A549 (cell line): ENCODE data around the gene IL23R. TPM values are rescaled to one million over a fixed set of nuclear protein-coding genes. Genes with fewer than 3 reads are reported as not detected.

ENCODE experiments used
- ATAC-seq, 2 experiments: fragments of 200-7000 bp in 1 of 2; fragments of >200 bp in 1 of 2; cut with Nextera tagmentation in 1 of 2; cut with Tn5 transposase in 1 of 2; 3 replicates each; pipeline versions ENCODE4 v1.8.0 to v1.9.1; 2018 to 2020; ENCODE audit warnings: mild to moderate bottlenecking in 1 of 2, moderate library complexity in 1 of 2
- CTCF ChIA-PET: fragments of 300-600 bp; sonication (Branson Sonifier 250); formaldehyde crosslinking; extraction: SDS; loops from one replicate; lab custom pipeline; 2021; ENCODE audit warnings: antibody characterized with exemption, inconsistent platforms; lab: Yijun Ruan, JAX
- POLR2A ChIA-PET: fragments of 350-600 bp; formaldehyde crosslinking; extraction: SDS; loops from one replicate; lab custom pipeline; 2021; ENCODE audit warnings: antibody characterized with exemption, inconsistent platforms; lab: Yijun Ruan, JAX
- DNase-seq, 2 experiments: peaks; one replicate each; pipeline versions ENCODE4 v3.0.0 to v3.0.0-alpha.2; 2011 to 2016; ENCODE audit warnings: low read depth in 1 of 2, low spot score in 1 of 2
- FAIRE-seq: peaks from 2 replicates; lab custom pipeline; 2011; peaks lifted over from hg19 to GRCh38; lab: Jason Lieb, UNC
- H3K27ac ChIP-seq, 2 experiments: fragments of >200 bp; sonication (Bioruptor Twin); formaldehyde crosslinking; 3 replicates each; pipeline ENCODE4 v1.5.1; 2016 to 2017
- H3K4me1 ChIP-seq: fragments of >200 bp; sonication (Bioruptor Twin); formaldehyde crosslinking; 3 replicates; pipeline ENCODE4 v1.6.1; 2016
- H3K4me2 ChIP-seq: fragments of >200 bp; sonication (Bioruptor Twin); formaldehyde crosslinking; 3 replicates; pipeline ENCODE4 v1.6.1; 2016
- H3K4me3 ChIP-seq: fragments of >200 bp; sonication (Bioruptor Twin); formaldehyde crosslinking; 3 replicates; pipeline ENCODE4 v1.5.1; 2016
- H3K9me3 ChIP-seq: fragments of >200 bp; sonication (Bioruptor Twin); formaldehyde crosslinking; 3 replicates; pipeline ENCODE4 v1.6.1; 2016
- ATOH8 ChIP-seq: fragments of 250-450 bp; sonication (Bioruptor Pico); IDR thresholded peaks from 2 replicates; pipeline ENCODE4 v1.5.0; 2020; ENCODE audit warnings: low read depth, mild to moderate bottlenecking, moderate library complexity
- CBX8 ChIP-seq: fragments of 200-600 bp; sonication (generic); IDR thresholded peaks from 2 replicates; pipeline ENCODE4 v1.6.1; 2016
- CHD2 ChIP-seq: fragments of 150-350 bp; IDR thresholded peaks from 2 replicates; pipeline ENCODE4 v1.6.1; 2014; ENCODE audit warnings: low read length; ENCODE audit not compliant: partially characterized antibody
- EP300 ChIP-seq, 2 experiments: fragments of >200 bp; sonication (Bioruptor Twin); formaldehyde crosslinking; IDR thresholded peaks; 2 replicates in 1 of 2; 3 replicates in 1 of 2; pipeline ENCODE4 v1.6.1; 2016 to 2017
- ESRRA ChIP-seq: fragments of 150-350 bp; IDR thresholded peaks from 2 replicates; pipeline ENCODE4 v1.6.1; 2014; ENCODE audit warnings: mild to moderate bottlenecking, low read length, borderline replicate concordance
- FOSB ChIP-seq: fragments of 250-450 bp; sonication (Bioruptor Pico); IDR thresholded peaks from 2 replicates; pipeline ENCODE4 v1.5.0; 2020; ENCODE audit warnings: mild to moderate bottlenecking, moderate library complexity
- FOSL2 ChIP-seq, 2 experiments: fragments of 450-650 bp in 1 of 2; fragments of >200 bp in 1 of 2; sonication (Bioruptor Twin) in 1 of 2; formaldehyde crosslinking; IDR thresholded peaks; 2 replicates each; pipeline versions ENCODE4 v1.5.0 to v1.6.1; 2016 to 2020; ENCODE audit warnings: mild to moderate bottlenecking in 1 of 2, moderate library complexity in 1 of 2
- GATA3 ChIP-seq: IDR thresholded peaks from 2 replicates; pipeline ENCODE4 v1.6.1; 2012; ENCODE audit warnings: borderline replicate concordance
- HEYL ChIP-seq: fragments of 250-450 bp; sonication (Bioruptor Pico); IDR thresholded peaks from 2 replicates; pipeline ENCODE4 v1.8.0; 2021; ENCODE audit warnings: mild to moderate bottlenecking, moderate library complexity
- HOXA7 ChIP-seq: fragments of 250-450 bp; sonication (Bioruptor Pico); IDR thresholded peaks from 2 replicates; pipeline ENCODE4 v1.5.0; 2020; ENCODE audit warnings: mild to moderate bottlenecking, moderate library complexity
- JUN ChIP-seq, 2 experiments: fragments of >200 bp; sonication (Bioruptor Twin); formaldehyde crosslinking; IDR thresholded peaks; 2 replicates in 1 of 2; 3 replicates in 1 of 2; pipeline ENCODE4 v1.6.1; 2016 to 2017
- MAFK ChIP-seq: fragments of 450-650 bp; IDR thresholded peaks from 2 replicates; pipeline ENCODE4 v1.6.1; 2014; ENCODE audit not compliant: partially characterized antibody
- MYC ChIP-seq: IDR thresholded peaks from 2 replicates; pipeline ENCODE4 v1.6.1; 2012; ENCODE audit warnings: mild to moderate bottlenecking, inconsistent platforms, low read length, improper control_type of control experiment, borderline replicate concordance
- NFE2L2 ChIP-seq: fragments of 150-350 bp; conservative IDR thresholded peaks from 2 replicates; pipeline ENCODE4 v1.6.1; 2014; ENCODE audit warnings: low read length
- PHF8 ChIP-seq: fragments of 200-600 bp; sonication (generic); IDR thresholded peaks from 2 replicates; pipeline ENCODE4 v1.6.1; 2016; ENCODE audit warnings: low read depth, mild to moderate bottlenecking, antibody characterized with exemption, moderate library complexity, borderline replicate concordance
- POLR2A ChIP-seq: IDR thresholded peaks from 2 replicates; pipeline ENCODE4 v1.6.1; 2012; ENCODE audit warnings: mild to moderate bottlenecking, low read length
- RCOR1 ChIP-seq: fragments of 150-350 bp; IDR thresholded peaks from 2 replicates; pipeline ENCODE4 v1.6.1; 2014; ENCODE audit warnings: antibody characterized with exemption, low read length, low read depth
- REST ChIP-seq: fragments of 200-600 bp; sonication (generic); IDR thresholded peaks from 2 replicates; pipeline ENCODE4 v1.6.1; 2016; ENCODE audit warnings: antibody characterized with exemption, mild to moderate bottlenecking, moderate library complexity
- RFX5 ChIP-seq: fragments of 450-650 bp; IDR thresholded peaks from 2 replicates; pipeline ENCODE4 v1.7.1; 2014; ENCODE audit warnings: antibody characterized with exemption, mild to moderate bottlenecking, moderate library complexity
- SMC3 ChIP-seq: fragments of >200 bp; sonication (Bioruptor Twin); formaldehyde crosslinking; IDR thresholded peaks from 3 replicates; pipeline ENCODE4 v1.6.1; 2018; ENCODE audit warnings: inconsistent platforms
- TP53 ChIP-seq: fragments of 250-450 bp; sonication (Bioruptor Pico); IDR thresholded peaks from 2 replicates; pipeline ENCODE4 v1.5.0; 2021; ENCODE audit warnings: mild to moderate bottlenecking, moderate library complexity
- ZSCAN20 ChIP-seq: fragments of 250-450 bp; sonication (Bioruptor Pico); IDR thresholded peaks from 2 replicates; pipeline ENCODE4 v1.8.0; 2022; ENCODE audit warnings: mild to moderate bottlenecking, moderate library complexity
- WGBS: methylation state at CpG from one replicate; pipeline ENCODE4 v1.1.6; 2017; ENCODE audit errors: missing lambda C conversion rate; 5-methylcytosine and 5-hydroxymethylcytosine counted together
- polyA plus RNA-seq, 4 experiments: library from polyadenylated mRNA; depleted of rRNA in 3 of 4; stranded (reverse); fragments of >200 nt; fragmentation: RNase III in 1 of 4; extraction: RNeasy Plus Mini Kit Qiagen cat#74134 plus additional on column Dnase treatment in 1 of 4; gene quantifications; 2 replicates in 3 of 4; 3 replicates in 1 of 4; pipeline ENCODE4 v1.2.3, GENCODE V29; 2011 to 2017
- TF ChIP-seq, protein P1 (sequence below): fragments of >200 bp; sonication (Bioruptor Twin); formaldehyde crosslinking; IDR thresholded peaks from 3 replicates; pipeline ENCODE4 v1.5.1; 2016
- TF ChIP-seq, protein P2 (sequence below): fragments of >200 bp; sonication (Bioruptor Twin); formaldehyde crosslinking; IDR thresholded peaks from 2 replicates; pipeline ENCODE4 v1.6.1; 2016

Gene IL23R
- polyA plus RNA-seq, 2 of the 4 experiments (the other 2 are of a cell fraction), result not detected

DNA sequence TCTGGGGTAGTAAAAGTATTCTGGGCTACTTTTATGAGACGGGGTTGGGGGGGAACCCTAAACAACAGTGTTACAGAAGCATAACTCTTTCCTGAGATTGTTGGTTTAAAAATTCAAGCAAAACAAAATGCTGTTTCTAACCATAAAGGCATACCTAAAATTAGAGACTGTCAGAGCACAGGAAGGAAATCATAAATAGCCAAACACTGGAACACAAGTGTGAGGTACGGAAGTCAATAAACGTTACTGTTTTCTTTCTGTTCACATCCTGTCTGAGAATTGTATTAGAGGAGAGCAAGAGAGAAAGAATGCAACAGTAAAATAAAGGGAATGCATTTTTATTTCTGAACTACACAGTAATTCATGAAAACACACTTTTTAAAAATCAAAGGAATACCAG is 98.6 kb downstream of the IL23R start:
- ChIA-PET POLR2A (no interaction called here), CTCF (interaction anchor here (0.9 kb wide), 1 partner anchor 107 kb away, joined by 3 read pairs; no protein-coding TSS in a partner anchor)
- FAIRE-seq (no peak), DNase-seq (no peak), ATAC-seq (no peak)
- Histone ChIP-seq H3K4me2 (no peak overlapping the region), H3K9me3 (no peaks in the 10 kb centered on the region), H3K27ac (no peak overlapping the region)
- 43% methylated on average over 3 of the region's 3 CpGs for WGBS
- TF ChIP-seq ZSCAN20 (CRISPR knock-in tag) (no peak), POLR2A (no peak), CHD2 (no peak)
- TF ChIP-seq, protein P1, sequence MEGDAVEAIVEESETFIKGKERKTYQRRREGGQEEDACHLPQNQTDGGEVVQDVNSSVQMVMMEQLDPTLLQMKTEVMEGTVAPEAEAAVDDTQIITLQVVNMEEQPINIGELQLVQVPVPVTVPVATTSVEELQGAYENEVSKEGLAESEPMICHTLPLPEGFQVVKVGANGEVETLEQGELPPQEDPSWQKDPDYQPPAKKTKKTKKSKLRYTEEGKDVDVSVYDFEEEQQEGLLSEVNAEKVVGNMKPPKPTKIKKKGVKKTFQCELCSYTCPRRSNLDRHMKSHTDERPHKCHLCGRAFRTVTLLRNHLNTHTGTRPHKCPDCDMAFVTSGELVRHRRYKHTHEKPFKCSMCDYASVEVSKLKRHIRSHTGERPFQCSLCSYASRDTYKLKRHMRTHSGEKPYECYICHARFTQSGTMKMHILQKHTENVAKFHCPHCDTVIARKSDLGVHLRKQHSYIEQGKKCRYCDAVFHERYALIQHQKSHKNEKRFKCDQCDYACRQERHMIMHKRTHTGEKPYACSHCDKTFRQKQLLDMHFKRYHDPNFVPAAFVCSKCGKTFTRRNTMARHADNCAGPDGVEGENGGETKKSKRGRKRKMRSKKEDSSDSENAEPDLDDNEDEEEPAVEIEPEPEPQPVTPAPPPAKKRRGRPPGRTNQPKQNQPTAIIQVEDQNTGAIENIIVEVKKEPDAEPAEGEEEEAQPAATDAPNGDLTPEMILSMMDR, result no peak
- TF ChIP-seq, all 56 proteins: peak for 0
- Histone ChIP-seq H3K4me3 (no peak overlapping the region), H3K4me1 (no peaks in the 10 kb centered on the region)

DNA sequence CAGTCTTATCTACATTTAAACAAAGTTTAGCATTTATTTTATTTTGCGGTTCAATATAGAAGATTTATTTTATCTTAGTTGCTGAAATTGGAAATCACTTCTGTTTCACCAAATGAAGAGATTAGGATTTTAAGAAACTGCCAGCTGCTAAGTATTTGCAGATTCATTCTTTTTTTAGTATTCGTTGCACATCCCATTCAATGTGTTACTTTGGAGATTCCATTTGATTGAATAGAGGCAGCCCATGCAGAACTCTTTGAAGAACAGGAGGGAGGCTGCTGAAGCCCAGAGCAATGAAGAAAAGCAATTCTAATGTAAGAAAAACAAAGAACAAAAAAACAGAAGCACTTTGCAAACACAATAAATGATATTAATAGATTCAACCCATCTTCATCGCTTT is 102.8 kb downstream of the IL23R start:
- ATAC-seq (no peak), DNase-seq (no peak), FAIRE-seq (no peak)
- Histone ChIP-seq H3K27ac (no peak overlapping the region), H3K9me3 (no peaks in the 10 kb centered on the region), H3K4me1 (no peaks in the 10 kb centered on the region), H3K4me2 (no peak overlapping the region), H3K4me3 (no peak overlapping the region)
- TF ChIP-seq RFX5, result no peak
- TF ChIP-seq GATA3, result no peak
- no peak for TF ChIP-seq MYC
- TF ChIP-seq CHD2, result no peak
- TF ChIP-seq JUN (IDR thresholded peaks at IDR 0.05), result no peak
- no peak for TF ChIP-seq CBX8
- TF ChIP-seq RCOR1, result no peak
- TF ChIP-seq HEYL (CRISPR knock-in tag), result no peak
- TF ChIP-seq, protein P2, sequence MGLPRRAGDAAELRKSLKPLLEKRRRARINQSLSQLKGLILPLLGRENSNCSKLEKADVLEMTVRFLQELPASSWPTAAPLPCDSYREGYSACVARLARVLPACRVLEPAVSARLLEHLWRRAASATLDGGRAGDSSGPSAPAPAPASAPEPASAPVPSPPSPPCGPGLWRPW, result no peak
- TF ChIP-seq NFE2L2, result no peak
- TF ChIP-seq POLR2A, result no peak
- no peak for TF ChIP-seq EP300 (IDR thresholded peaks at IDR 0.05)
- no peak for TF ChIP-seq ATOH8
- TF ChIP-seq MAFK, result no peak
- no peak for TF ChIP-seq PHF8
- no peak for TF ChIP-seq HOXA7 (CRISPR knock-in tag)
- TF ChIP-seq FOSL2 (IDR thresholded peaks at IDR 0.05), result no peak
- no peak for TF ChIP-seq FOSL2 (CRISPR knock-in tag; IDR thresholded peaks at IDR 0.05)
- ChIA-PET CTCF (no interaction called here), POLR2A (no interaction called here)
- 58% methylated on average over 3 of the region's 3 CpGs for WGBS

DNA sequence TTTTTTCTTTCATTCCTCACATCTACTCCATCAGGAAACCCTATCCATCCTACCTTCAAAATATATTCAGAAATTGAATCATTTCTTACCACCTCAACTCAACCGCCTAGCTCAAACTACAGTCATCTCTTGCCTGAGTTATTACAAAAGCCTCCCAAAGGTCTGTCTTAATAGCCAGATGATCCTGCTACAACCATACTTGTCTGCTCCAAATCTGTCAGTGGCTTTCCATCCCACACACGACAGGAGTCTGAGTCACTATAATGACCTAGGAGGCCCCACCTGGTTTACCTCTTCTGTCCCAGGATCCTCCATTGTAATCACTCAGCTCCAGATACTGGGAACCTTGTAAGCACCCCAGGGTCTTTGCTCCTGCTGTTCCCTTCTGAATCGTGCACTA is 104.3 kb downstream of the IL23R start:
- Histone ChIP-seq H3K4me2 (no peak overlapping the region), H3K4me3 (no peak overlapping the region), H3K9me3 (no peaks in the 10 kb centered on the region), H3K27ac (no peak overlapping the region), H3K4me1 (no peaks in the 10 kb centered on the region)
- 54% methylated on average over 3 of the region's 3 CpGs for WGBS
- FAIRE-seq (no peak), ATAC-seq (no peak), DNase-seq (no peak)
- ChIA-PET POLR2A (no interaction called here), CTCF (no interaction called here)
- TF ChIP-seq ATOH8 (no peak), SMC3 (no peak), FOSB (no peak), REST (no peak), TP53 (CRISPR knock-in tag) (no peak), ESRRA (no peak), ZSCAN20 (CRISPR knock-in tag) (no peak)
